Measurements from ENCODE around the gene FAM120AOS. TPM values are rescaled to one million over a fixed set of nuclear protein-coding genes. Genes with fewer than 3 reads are reported as not detected.

FAM120AOS gene
- polyA plus RNA-seq, 3 donors = 33.2 to 47.7 (median 41.6) TPM

DNA sequence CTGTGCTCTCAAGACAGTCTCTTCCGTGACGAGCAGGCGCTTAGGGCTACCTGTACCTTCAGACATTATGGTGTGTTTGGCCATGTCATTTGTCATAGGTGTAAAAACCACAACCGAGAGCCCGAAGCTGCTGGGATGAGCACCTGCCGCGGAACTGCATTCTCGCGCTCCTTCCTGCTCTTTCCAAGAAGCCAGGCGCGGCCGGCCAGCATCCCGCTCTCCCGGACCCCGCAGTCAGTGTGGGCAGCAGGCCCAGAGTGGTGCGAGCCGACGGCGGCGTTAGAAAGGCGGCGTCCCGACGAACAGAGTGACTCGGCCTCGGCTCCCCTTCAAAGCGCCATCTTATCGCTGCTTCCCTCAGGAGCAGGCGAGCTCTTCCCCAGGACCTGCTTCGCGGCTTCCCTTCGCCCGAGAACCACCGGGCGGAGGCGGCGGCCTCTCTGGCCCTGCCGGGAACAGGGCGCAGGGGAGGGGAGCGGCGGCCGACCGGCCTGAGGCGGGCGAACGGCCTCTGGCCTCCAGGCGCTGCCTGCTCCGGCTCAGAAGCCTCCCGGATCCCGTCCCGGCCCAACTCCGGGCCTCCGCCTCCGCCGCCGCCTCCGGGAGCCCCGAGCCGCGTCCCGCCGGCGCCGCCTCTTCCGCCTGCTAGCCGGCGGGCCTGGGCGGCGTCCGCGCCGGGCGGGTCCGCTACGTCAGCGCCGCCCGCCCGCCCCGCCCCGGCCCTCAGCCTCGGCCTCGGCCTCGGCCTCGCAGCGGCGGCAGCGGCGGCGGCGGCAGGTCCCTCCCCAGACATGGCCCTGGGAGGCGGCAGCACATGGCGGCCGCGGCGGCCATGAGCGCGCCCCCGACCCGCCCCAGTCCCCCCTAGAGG is 2.2 kb downstream of the FAM120AOS start, which contains the start of gene FAM120A:
FAM120A (plus strand) TSS at position 741 of the 871 bp plus-strand sequence. CDS start 231 bp downstream, outside the sequence.
- Histone ChIP-seq H3K79me2 (ENCODE audit: insufficient read depth, low read length) (peaks cover 70% of the 10 kb centered on the region), H3K9ac (ENCODE audit: insufficient read depth, low read length, poor library complexity, severe bottlenecking) (peak within 1 kb of the TSS; percentile 90), H3K4me3 (replicated peaks in 1 of 3; ENCODE audit: low read depth in 2 of 3, low read length in 3 of 3) (peak within 1 kb of the TSS; percentile 90 to 95 (median 95)), H3K27me3 (ENCODE audit: control insufficient read depth in 2 of 2, insufficient read depth in 2 of 2, low read length in 2 of 2) (no peaks in the 10 kb centered on the region), H2AFZ (ENCODE audit: insufficient read depth, low read depth, low read length, poor library complexity, severe bottlenecking) (peak within 1 kb of the TSS; percentile 96), H3K4me1 (ENCODE audit: control insufficient read depth in 1 of 2, insufficient read depth in 2 of 2, low read length in 2 of 2) (peaks cover 31 to 44% of the 10 kb centered on the region in 2 donors), H3K4me2 (replicated peaks; ENCODE audit: extremely low read depth, low read length, poor library complexity, severe bottlenecking) (peak within 1 kb of the TSS; percentile 99), H3K36me3 (replicated peaks in 1 of 2; ENCODE audit: control insufficient read depth in 1 of 2, insufficient read depth in 2 of 2, low read length in 2 of 2) (peaks cover 29 to 32% of the 10 kb centered on the region in 2 donors), H3K9me3 (replicated peaks in 1 of 2; ENCODE audit: control insufficient read depth in 1 of 2, insufficient read depth in 1 of 2, low read length in 2 of 2) (no peaks in the 10 kb centered on the region), H4K20me1 (ENCODE audit: insufficient read depth, low read length) (peaks cover 16% of the 10 kb centered on the region), H3K27ac (ENCODE audit: low read depth in 1 of 2, low read length in 2 of 2) (peak within 1 kb of the TSS; percentile 90 to 92)
- H3K4me1 Mint-ChIP-seq = peaks cover 34% of the 10 kb centered on the region
- H3K4me3 Mint-ChIP-seq = peak within 1 kb of the TSS; percentile 96 to 99
- peaks cover 0 to 2% (median 0%) of the 10 kb centered on the region in 7 donors for H3K9me3 Mint-ChIP-seq
- H3K27me3 Mint-ChIP-seq (ENCODE audit: low read depth in 3 of 3) = no peaks in the 10 kb centered on the region
- under 1% methylated on average over 80 of the region's 100 CpGs for WGBS (ENCODE audit: insufficient coverage)
- H3K36me3 Mint-ChIP-seq = peaks cover 28 to 34% of the 10 kb centered on the region in 2 donors
- peak; percentile 58 to 76 (median 73) for DNase-seq
- intact Hi-C loops (cut with micrococcal nuclease) = loop anchor here (5.0 to 10.0 kb wide), 5 partner anchors 51 to 486 kb away; partner anchors contain the start of genes CARD19 (in 2 of the 2) and PHF2 (in 1 of the 2)
- TF ChIP-seq, protein P1, sequence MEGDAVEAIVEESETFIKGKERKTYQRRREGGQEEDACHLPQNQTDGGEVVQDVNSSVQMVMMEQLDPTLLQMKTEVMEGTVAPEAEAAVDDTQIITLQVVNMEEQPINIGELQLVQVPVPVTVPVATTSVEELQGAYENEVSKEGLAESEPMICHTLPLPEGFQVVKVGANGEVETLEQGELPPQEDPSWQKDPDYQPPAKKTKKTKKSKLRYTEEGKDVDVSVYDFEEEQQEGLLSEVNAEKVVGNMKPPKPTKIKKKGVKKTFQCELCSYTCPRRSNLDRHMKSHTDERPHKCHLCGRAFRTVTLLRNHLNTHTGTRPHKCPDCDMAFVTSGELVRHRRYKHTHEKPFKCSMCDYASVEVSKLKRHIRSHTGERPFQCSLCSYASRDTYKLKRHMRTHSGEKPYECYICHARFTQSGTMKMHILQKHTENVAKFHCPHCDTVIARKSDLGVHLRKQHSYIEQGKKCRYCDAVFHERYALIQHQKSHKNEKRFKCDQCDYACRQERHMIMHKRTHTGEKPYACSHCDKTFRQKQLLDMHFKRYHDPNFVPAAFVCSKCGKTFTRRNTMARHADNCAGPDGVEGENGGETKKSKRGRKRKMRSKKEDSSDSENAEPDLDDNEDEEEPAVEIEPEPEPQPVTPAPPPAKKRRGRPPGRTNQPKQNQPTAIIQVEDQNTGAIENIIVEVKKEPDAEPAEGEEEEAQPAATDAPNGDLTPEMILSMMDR (IDR thresholded peaks at IDR 0.05) = no peak
- H3K27ac Mint-ChIP-seq = peak within 1 kb of the TSS; percentile 94 to 99 (median 98)

DNA sequence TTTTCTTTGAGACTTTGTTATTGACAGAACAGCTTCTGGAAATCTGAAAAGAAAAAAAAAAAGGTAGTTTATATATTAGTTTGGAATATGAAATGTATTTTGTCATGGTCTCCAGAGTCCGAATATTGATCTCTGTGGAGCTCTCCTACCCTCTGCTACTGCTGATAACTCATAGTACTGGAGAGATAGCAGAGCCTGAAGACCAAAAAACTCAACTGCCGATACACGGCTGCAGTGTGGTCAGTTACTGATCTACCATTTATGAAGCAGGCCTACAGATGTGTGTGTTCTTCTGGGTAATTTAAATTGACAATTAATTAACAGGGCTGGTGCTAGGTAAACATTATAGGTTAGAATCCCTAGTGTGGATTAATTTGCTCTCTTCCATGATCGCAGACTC is 5.7 kb downstream of the FAM120AOS start:
- Histone ChIP-seq H3K4me1 (ENCODE audit: control insufficient read depth in 1 of 2, insufficient read depth in 2 of 2, low read length in 2 of 2) (peaks cover 9 to 18% of the 10 kb centered on the region in 2 donors), H3K36me3 (replicated peaks in 1 of 2; ENCODE audit: control insufficient read depth in 1 of 2, insufficient read depth in 2 of 2, low read length in 2 of 2) (peaks cover 33 to 40% of the 10 kb centered on the region in 2 donors), H3K9ac (ENCODE audit: insufficient read depth, low read length, poor library complexity, severe bottlenecking) (no peak overlapping the region), H2AFZ (ENCODE audit: insufficient read depth, low read depth, low read length, poor library complexity, severe bottlenecking) (no peak overlapping the region), H3K9me3 (replicated peaks in 1 of 2; ENCODE audit: control insufficient read depth in 1 of 2, insufficient read depth in 1 of 2, low read length in 2 of 2) (no peaks in the 10 kb centered on the region), H3K4me3 (replicated peaks in 1 of 3; ENCODE audit: low read depth in 2 of 3, low read length in 3 of 3) (no peak overlapping the region), H3K4me2 (replicated peaks; ENCODE audit: extremely low read depth, low read length, poor library complexity, severe bottlenecking) (no peak overlapping the region), H3K79me2 (ENCODE audit: insufficient read depth, low read length) (peaks cover 34% of the 10 kb centered on the region), H3K27me3 (ENCODE audit: control insufficient read depth in 2 of 2, insufficient read depth in 2 of 2, low read length in 2 of 2) (no peaks in the 10 kb centered on the region), H3K27ac (ENCODE audit: low read depth in 1 of 2, low read length in 2 of 2) (no peak overlapping the region), H4K20me1 (ENCODE audit: insufficient read depth, low read length) (no peaks in the 10 kb centered on the region)
- no peak for DNase-seq
- H3K4me1 Mint-ChIP-seq = peaks cover 11% of the 10 kb centered on the region
- no peaks in the 10 kb centered on the region for H3K27me3 Mint-ChIP-seq (ENCODE audit: low read depth in 3 of 3)
- no peaks in the 10 kb centered on the region for H3K9me3 Mint-ChIP-seq
- H3K36me3 Mint-ChIP-seq = peaks cover 31 to 46% of the 10 kb centered on the region in 2 donors
- intact Hi-C loops (cut with micrococcal nuclease) = loop anchor here in 1 of 2 donors (10.0 kb wide), 1 partner anchor 483 kb away; no protein-coding TSS in a partner anchor
- TF ChIP-seq, protein P1 (IDR thresholded peaks at IDR 0.05) = no peak
- no peak overlapping the region for H3K4me3 Mint-ChIP-seq
- H3K27ac Mint-ChIP-seq = peak overlapping the region in 1 of 7 donors; percentile 60
- WGBS (ENCODE audit: insufficient coverage) = no CpG with 5 or more reads among the region's 4 CpGs

All from CD14-positive monocyte (primary cell).